Esophagus squamous epithelium (tissue), 4 donors: Measurements from ENCODE around the gene SLIT1.

Source experiments
- CTCF ChIP-seq, 6 experiments: fragments of 450-650 bp in 4 of 6; fragments of 200-600 bp in 2 of 6; sonication (generic) in 2 of 6; IDR thresholded peaks; one replicate each; pipeline ENCODE4 v1.5.1; 2016 to 2019; ENCODE audit warnings: antibody characterized with exemption in 6 of 6, mild to moderate bottlenecking in 4 of 6, moderate library complexity in 4 of 6
- POLR2A ChIP-seq, 4 donors: fragments of 450-650 bp; IDR thresholded peaks; one replicate each; pipeline ENCODE4 v1.6.1; 2017; ENCODE audit warnings: antibody characterized with exemption in 4 of 4, mild to moderate bottlenecking in 4 of 4, moderate library complexity in 3 of 4

GRCh38 chr10:97083228-97083829 is 102.4 kb downstream of the SLIT1 start:
- TF ChIP-seq CTCF (IDR thresholded peaks at IDR 0.05): no peak
- TF ChIP-seq POLR2A (IDR thresholded peaks at IDR 0.05): no peak
